Brain microvascular endothelial cell (primary cell): ENCODE measurements around the gene SLC9A8.
"Not testable (repeated sequence)": the region's sequence is repeated elsewhere in the genome, so short reads cannot be mapped to it uniquely, and the experiment has no call there.

Experiments used
- DNase-seq: peaks from one replicate; pipeline ENCODE4 v3.0.0-alpha.2; 2020
- H3K27ac ChIP-seq: fragments of 250-450 bp; sonication (Bioruptor Pico); 2 replicates; pipeline ENCODE4 v1.5.1; 2020; ENCODE audit warnings: mild to moderate bottlenecking, moderate library complexity
- H3K27me3 ChIP-seq: fragments of 250-450 bp; sonication (Bioruptor Pico); replicated peaks from 2 replicates; pipeline ENCODE4 v1.5.1; 2020; ENCODE audit warnings: mild to moderate bottlenecking
- H3K36me3 ChIP-seq: fragments of 250-450 bp; sonication (Bioruptor Pico); replicated peaks from 2 replicates; pipeline ENCODE4 v1.5.1; 2020; ENCODE audit warnings: mild to moderate bottlenecking
- H3K4me3 ChIP-seq: 2 replicates; pipeline ENCODE4 v1.5.1; 2011; ENCODE audit warnings: low read depth, mild to moderate bottlenecking, control low read depth, low read length, moderate library complexity
- CTCF ChIP-seq: IDR thresholded peaks from 2 replicates; pipeline ENCODE4 v1.5.1; 2011; ENCODE audit warnings: low read depth, mild to moderate bottlenecking, moderate library complexity, low read length, control low read depth, inconsistent platforms; ENCODE audit errors: missing control alignments
- in situ Hi-C: cut with HindIII; loops from 2 replicates; pipeline ENCODE4 v1.10.0; 2017; ENCODE audit warnings: low sequenced_read_pairs, low pct_ligation_motif_present

SLC9A8 gene

DNA sequence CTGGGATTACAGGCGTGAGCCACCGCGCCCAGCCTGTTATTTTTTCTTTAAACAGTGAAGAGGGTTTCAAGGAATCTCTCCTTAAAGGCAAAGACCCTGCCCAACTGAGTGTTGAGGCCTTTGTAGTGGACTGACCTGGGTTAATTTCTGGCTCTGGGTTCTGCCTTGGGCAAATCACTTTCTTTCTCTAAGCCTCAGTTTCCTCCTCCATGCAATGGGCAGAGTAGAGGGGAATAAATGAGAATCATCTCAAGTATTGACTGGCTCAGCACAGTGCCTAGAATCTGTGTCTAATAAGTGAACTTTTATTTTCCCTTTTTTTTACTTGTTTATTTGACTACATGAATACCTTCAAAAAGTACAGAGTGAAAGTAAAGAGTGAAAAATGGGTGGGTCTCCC, 31.0 kb upstream of the SLC9A8 start:
- H3K27ac ChIP-seq = no peak overlapping the region
- TF ChIP-seq CTCF = no peak
- in situ Hi-C loops = no loop called here
- DNase-seq = no peak
- no peak overlapping the region for H3K4me3 ChIP-seq
- no peaks in the 10 kb centered on the region for H3K36me3 ChIP-seq
- H3K27me3 ChIP-seq = no peaks in the 10 kb centered on the region

- H3K4me3 ChIP-seq, in situ Hi-C loops, DNase-seq, H3K27ac ChIP-seq, H3K27me3 ChIP-seq, H3K36me3 ChIP-seq: not testable (repeated sequence)
Measured at GRCh38 chr20:49782439-49782838, 30.2 kb upstream of the SLC9A8 start.

- H3K4me3 ChIP-seq, in situ Hi-C loops, H3K27ac ChIP-seq, H3K27me3 ChIP-seq, H3K36me3 ChIP-seq, DNase-seq: not testable (repeated sequence)
Measured at GRCh38 chr20:49783021-49783995, 29.3 kb upstream of the SLC9A8 start.

- H3K27ac ChIP-seq = no peak overlapping the region
- no peak overlapping the region for H3K4me3 ChIP-seq
Measured at GRCh38 chr20:49784291-49784690, 28.3 kb upstream of the SLC9A8 start.

GRCh38 chr20:49785149-49785851, 27.3 kb upstream of the SLC9A8 start:
- H3K27ac ChIP-seq = no peak overlapping the region
- no peak for DNase-seq
- no peak for TF ChIP-seq CTCF
- no peaks in the 10 kb centered on the region for H3K36me3 ChIP-seq
- in situ Hi-C loops = no loop called here
- no peak overlapping the region for H3K4me3 ChIP-seq
- H3K27me3 ChIP-seq = no peaks in the 10 kb centered on the region

More at GRCh38 chr20:49784291-49784690, 28.3 kb upstream of the SLC9A8 start:
- Histone ChIP-seq H3K27me3 (no peaks in the 10 kb centered on the region), H3K36me3 (no peaks in the 10 kb centered on the region)
- no peak for TF ChIP-seq CTCF
- no peak for DNase-seq
- in situ Hi-C loops = no loop called here

DNA sequence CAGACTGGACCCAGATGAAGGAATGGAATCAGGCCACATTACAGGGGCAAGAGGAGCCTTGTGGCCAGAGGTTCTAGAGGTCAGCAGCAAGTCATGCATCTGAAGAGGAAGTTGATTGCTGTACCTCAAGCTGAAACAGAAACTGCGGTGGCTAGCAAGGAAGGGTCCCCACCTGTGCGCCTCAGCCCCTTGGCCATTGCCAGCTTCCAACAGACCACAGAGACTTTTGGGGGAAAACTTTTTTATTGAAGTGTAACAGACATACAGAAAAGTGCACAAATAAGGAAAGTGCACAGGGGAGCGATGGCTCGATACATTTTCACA, 26.8 kb upstream of the SLC9A8 start:
- H3K27me3 ChIP-seq = no peaks in the 10 kb centered on the region
- no peaks in the 10 kb centered on the region for H3K36me3 ChIP-seq
- no peak overlapping the region for H3K27ac ChIP-seq
- no peak for TF ChIP-seq CTCF
- in situ Hi-C loops = no loop called here
- DNase-seq = no peak
- no peak overlapping the region for H3K4me3 ChIP-seq
